NCI-H128 (cell line): ENCODE data around the gene CD46.
"Not testable (repeated sequence)": the region's sequence is repeated elsewhere in the genome, so short reads cannot be mapped to it uniquely, and the experiment has no call there.

Source experiments
- DNase-seq: peaks from one replicate; lab custom pipeline; 2025; ENCODE audit not compliant: unreplicated experiment; lab: John Stamatoyannopoulos, UW

The CD46 gene

GRCh38 chr1:207750631-207751305 is 1.1 kb upstream of the CD46 start:
- DNase-seq = no peak

GRCh38 chr1:207751463-207751789 is 428 bp upstream of the CD46 start:
- not testable (repeated sequence) for DNase-seq

GRCh38 chr1:207752456-207752998 is 673 bp downstream of the CD46 start:
- no peak for DNase-seq

DNA sequence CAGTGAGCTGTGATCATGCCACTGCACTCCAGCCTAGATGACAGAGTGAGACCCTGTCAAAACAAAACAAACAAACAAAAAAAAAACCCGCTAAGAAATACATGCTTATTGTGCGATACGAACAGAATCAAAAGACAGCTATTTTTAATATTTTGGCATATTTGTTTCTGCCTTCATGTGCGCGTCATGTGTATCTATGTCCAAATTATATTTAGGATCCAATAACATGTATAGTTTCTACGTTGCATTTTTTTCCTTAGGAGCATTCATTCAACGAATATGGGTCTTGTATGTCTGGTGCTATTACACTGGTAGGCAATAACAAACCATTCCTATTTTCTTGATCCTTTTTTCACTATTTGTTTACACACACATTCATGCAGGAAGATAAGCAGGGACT is 1.8 kb downstream of the CD46 start:
- no peak for DNase-seq

DNA sequence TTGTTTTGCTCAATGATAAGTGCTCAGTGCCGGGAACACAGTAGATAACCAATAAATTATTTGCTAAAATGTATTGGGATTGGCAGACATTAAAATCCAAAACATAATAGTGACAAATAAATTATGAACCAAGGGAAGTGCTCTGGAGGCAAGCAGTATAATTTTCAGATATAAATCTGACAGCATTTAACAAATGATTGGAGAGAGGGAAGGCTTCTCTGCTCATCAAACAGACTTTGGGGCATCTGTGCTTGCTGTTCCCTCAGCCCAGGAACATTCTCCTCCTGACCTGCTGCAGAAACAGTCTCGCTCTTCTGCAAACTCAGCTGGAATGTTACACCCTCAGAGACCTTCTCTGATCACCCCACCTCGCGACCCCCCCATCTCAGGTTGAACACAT is 2.2 kb downstream of the CD46 start:
- no peak for DNase-seq

DNA sequence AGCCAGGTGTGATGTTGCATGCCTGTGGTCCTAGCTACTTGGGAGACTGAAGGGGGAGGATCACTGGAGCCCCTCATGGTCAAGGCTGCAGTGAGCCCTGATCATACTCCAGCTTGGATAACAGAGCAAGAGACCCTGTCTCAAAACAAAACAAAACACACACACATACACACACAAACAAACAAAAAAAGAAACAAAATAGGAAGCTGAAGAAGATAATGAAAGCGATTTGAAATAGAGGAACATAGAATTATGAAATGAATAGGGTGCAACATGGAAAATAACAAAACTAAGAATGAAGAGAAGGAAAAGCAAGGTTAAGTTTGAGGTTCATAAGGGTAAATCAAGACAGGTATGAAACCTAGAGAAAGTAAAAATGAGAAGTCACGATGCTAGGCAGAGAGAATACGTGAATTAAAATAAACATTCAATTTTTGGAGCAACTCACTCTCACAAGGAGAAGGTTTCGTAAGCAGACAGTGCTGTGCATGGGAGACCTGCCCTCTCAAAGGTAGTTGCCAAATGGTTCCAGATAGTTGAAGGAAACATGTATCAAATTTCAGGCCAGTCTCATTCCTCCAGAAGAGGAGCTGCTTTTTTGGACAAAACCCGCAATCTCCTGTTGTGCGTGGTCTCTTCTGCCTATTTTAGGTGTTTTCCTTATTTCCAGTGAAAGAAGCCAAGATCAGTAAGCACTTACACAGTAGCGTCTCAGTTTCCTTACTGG is 3.3 kb downstream of the CD46 start:
- no peak for DNase-seq

DNA sequence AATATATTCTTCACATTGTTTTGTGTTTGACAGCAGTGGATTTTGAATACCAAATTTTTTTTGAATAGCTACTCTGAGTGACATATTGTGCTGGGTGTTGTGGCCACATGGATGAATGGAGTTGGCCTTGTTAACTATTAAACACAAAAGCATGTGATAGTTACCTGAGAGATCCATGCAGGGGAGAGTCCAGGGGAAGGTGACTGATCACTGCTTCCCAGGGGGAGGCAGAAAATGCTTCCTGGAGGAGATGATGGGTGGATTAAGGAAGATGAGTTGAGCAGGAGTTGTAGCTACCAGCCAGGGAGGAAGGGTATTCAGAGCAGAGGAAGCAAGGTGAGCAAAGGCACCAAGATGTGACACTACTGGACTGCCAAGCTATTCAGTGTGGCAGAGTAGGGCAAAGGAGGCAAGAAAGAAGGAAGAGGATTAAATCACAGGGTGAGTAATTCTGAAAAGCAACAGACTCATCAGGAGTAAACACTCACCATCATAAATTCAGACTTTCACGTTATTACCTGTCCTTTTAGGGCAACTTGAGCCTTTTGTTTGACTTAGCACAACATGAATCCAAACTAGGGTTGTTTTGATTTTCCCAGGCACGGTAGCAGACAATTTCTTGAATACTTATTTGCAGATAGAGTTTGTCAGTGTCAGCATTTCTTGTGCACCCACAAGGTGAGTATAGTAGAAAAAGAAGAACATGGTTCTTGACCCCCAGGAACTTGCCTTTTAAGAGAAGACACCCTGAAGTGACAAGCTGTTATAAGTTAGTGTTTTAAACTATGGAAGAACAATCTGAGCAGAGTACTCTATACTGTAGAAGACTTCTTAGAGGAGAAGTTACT is 4.2 kb downstream of the CD46 start:
- DNase-seq = no peak

DNA sequence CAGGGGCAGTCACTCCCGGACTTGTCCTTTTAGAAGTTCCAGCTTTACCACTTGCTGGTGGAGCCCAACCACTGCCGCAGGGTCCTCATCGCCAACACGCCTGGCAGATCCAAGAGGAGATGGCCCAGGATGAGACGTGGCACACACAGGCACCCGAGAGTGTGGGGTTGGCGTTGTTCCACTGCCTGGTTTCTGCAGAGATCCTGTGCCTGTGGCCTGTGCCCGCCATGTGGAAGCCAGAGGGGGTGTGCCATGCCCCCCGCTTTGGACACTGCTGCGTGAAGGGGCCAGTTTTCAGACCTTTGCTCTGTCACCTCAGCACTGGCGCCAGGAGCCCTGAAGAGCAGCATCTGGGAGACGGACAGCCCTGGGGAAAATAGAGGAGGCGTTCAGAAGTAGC is 10.8 kb downstream of the CD46 start:
- no peak for DNase-seq

- DNase-seq = no peak
Observed at GRCh38 chr1:207763091-207763490, 11.2 kb downstream of the CD46 start.

DNA sequence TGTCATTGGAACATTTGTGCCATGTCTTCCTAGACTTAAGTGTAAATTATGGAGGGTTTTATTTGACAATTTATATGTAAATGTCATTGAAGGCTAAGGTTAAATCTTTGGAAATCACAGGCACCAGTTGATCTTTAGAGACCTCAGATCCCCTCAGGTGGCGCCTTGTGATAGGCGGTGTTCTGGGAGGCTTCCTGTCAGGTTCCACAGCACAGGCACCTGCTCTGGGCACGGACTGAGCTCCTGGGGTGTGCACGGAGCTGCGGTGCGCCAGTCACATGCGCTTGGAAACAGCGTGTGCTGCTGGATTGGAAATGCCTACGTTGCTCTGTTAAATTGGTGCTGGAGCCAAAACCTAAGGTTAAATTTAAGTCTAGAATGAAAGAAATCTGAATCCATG is 12.1 kb downstream of the CD46 start:
- no peak for DNase-seq

DNA sequence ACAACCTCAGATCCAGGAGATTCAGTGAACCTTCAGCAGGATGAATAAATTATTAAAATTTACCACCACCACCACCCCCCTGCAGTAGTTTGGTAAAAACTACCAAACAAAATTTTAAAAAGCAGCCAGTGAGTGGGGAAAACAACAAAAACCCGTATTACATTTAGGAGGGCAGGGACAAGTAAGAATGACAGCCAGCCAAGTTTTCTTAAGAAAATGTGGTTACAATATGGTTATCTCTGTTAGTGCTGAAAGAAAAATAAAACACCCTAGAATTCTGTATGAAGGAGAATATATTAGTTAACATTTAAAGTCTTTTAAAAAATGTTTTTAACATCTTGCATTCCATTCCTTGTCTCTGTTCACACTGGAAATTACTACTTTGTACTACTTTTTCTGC is 14.7 kb downstream of the CD46 start:
- DNase-seq = no peak

GRCh38 chr1:207770514-207770913 is 18.7 kb downstream of the CD46 start:
- not testable (repeated sequence) for DNase-seq

GRCh38 chr1:207776045-207776444 is 24.2 kb downstream of the CD46 start:
- DNase-seq = not testable (repeated sequence)

GRCh38 chr1:207777412-207777811 is 25.6 kb downstream of the CD46 start:
- not testable (repeated sequence) for DNase-seq

- no peak for DNase-seq
Observed at GRCh38 chr1:207779008-207779407, 27.2 kb downstream of the CD46 start.

DNA sequence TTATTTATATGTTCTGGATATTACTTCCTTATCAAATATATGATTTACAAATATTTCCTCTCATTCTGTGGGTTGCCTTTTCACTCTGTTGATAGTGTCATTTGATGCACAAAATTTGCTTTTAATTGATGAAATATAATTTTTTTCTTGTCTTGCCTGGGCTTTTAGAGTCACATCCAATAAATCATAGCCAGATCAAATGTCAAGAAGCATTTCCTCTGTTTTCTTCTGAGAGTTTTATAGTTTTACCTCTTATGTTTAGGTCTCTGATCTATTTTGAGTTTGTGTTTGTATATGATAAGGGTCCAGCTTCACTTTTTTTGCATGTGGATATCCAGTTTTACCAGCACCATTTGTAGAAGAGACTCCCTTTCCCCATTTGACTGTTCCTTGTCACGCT is 29.5 kb downstream of the CD46 start:
- no peak for DNase-seq

GRCh38 chr1:207787776-207788175 is 35.9 kb downstream of the CD46 start:
- no peak for DNase-seq

DNA sequence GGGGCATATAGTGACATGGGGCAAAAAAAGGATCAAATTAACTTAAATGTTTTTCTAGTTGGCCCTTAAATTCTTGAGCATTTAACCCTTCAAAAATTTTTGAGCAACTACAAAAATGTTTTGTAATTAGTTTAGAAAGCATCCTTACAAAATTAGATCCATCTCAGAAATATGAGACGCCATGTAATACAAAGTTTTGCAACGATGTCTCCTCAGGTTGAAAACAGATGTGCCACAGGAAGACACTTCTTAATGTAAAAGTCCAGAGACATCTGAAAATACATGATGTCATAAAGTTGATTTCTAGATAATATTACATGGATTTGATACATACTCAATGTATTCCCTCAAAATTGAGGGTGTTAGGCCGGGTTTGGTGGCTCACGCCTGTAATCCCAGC is 37.5 kb downstream of the CD46 start:
- DNase-seq = no peak

DNA sequence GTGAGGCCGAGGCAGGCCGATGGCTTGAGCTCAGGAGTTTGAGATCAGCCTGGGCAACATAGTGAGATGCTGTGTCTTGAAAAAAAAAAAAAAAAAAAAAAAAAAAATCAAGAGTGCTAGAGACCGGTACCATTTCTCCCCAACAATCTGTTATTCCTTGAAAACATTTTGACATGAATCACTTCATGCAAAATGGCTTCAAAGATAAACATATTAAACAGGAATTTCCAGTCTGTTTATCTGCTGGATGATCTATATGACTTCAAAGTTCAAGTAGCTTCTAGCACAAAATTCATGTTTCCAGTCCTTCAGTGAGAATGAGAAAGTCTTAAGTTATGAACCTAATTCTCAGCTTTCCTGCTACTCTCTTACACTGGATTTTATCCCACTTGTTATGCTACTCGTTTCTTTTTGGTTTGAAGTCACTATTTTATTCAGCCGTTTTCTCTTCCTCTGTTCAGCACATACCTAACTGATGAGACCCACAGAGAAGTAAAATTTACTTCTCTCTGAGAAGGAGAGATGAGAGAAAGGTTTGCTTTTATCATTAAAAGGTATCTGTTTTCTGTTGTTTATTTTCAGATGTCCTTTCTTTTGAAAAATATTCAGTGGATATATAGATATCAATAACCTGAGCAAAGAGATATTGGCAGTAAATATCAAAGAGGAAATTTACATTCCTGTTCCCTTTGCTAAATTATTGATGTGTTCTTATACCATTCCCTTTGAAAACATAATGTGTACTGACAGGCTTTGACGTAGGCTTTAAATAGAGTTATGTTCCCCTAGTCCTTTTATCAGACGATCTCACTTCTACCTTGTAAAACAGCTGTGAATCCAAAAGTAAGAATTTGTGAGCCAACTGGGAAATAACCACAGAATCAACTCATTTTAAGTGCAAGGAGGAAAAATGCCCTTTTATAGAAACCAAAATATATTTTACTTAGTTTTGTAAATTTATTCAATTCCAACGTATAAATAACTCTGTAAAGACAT is 38.2 kb downstream of the CD46 start:
- no peak for DNase-seq

- DNase-seq = no peak
Observed at GRCh38 chr1:207791290-207791689, 39.4 kb downstream of the CD46 start.

- DNase-seq = no peak
Observed at GRCh38 chr1:207793327-207793726, 41.5 kb downstream of the CD46 start.
